H1 (cell line): ENCODE measurements around the gene ADGRG2. TPM values are rescaled to one million over a fixed set of nuclear protein-coding genes. Genes with fewer than 3 reads are reported as not detected.

Source experiments
- CTCF ChIA-PET: fragments of 300-600 bp; sonication (Branson Sonifier 250); formaldehyde crosslinking; loops from one replicate; lab custom pipeline; 2021; ENCODE audit not compliant: partially characterized antibody; lab: Charles Lee
- POLR2A ChIA-PET: fragments of 300-600 bp; sonication (Branson Sonifier 250); formaldehyde crosslinking; loops from one replicate; lab custom pipeline; 2021; ENCODE audit warnings: inconsistent platforms; ENCODE audit not compliant: partially characterized antibody; lab: Charles Lee
- DNase-seq, 2 experiments: peaks; one replicate each; pipeline versions ENCODE4 v3.0.0 to v3.0.0-alpha.2; 2010 to 2022; ENCODE audit warnings: low spot score in 2 of 2, low read depth in 1 of 2, mixed read lengths in 1 of 2
- FAIRE-seq: peaks from 2 replicates; lab custom pipeline; 2011; peaks lifted over from hg19 to GRCh38; lab: Jason Lieb, UNC
- H2AFZ ChIP-seq: 2 replicates; pipeline ENCODE4 v1.8.1; 2012; ENCODE audit warnings: low read length, inconsistent platforms
- H2AK5ac ChIP-seq: 2 replicates; pipeline ENCODE4 v1.6.1; 2013; ENCODE audit warnings: low read depth, low read length
- H2BK120ac ChIP-seq: replicated peaks from 2 replicates; pipeline ENCODE3; 2013; ENCODE audit warnings: low read depth, low read length, inconsistent platforms
- H2BK12ac ChIP-seq: 2 replicates; pipeline ENCODE4 v1.6.1; 2013; ENCODE audit warnings: low read depth, low read length
- H2BK15ac ChIP-seq: 2 replicates; pipeline ENCODE4 v1.6.1; 2013; ENCODE audit warnings: low read length
- H2BK20ac ChIP-seq: 2 replicates; pipeline ENCODE4 v1.6.1; 2013; ENCODE audit warnings: low read length
- H2BK5ac ChIP-seq: 2 replicates; pipeline ENCODE4 v1.6.1; 2013; ENCODE audit warnings: low read depth, low read length
- H3K14ac ChIP-seq: 2 replicates; pipeline ENCODE4 v1.6.1; 2013; ENCODE audit warnings: inconsistent platforms; ENCODE audit not compliant: insufficient read length
- H3K18ac ChIP-seq: 2 replicates; pipeline ENCODE4 v1.6.1; 2013; ENCODE audit warnings: low read length; ENCODE audit errors: extremely low read depth
- H3K23ac ChIP-seq: 2 replicates; pipeline ENCODE4 v1.6.1; 2013; ENCODE audit warnings: inconsistent platforms; ENCODE audit not compliant: insufficient read length
- H3K23me2 ChIP-seq: 2 replicates; pipeline ENCODE4 v1.6.1; 2013; ENCODE audit warnings: low read depth, low read length
- H3K27ac ChIP-seq: 2 replicates; pipeline ENCODE4 v1.6.1; 2011; ENCODE audit warnings: low read depth, low read length, inconsistent platforms
- H3K27me3 ChIP-seq, 4 experiments: replicated peaks in 1 of 4; 1 replicate in 1 of 4; 2 replicates in 3 of 4; pipeline versions ENCODE4 v1.6.1 to v1.8.1; 2011 to 2013; ENCODE audit warnings: low read length in 3 of 4, mild to moderate bottlenecking in 3 of 4, inconsistent platforms in 2 of 4, mixed read lengths in 2 of 4, moderate library complexity in 1 of 4; ENCODE audit not compliant: control insufficient read depth in 3 of 4, insufficient read depth in 3 of 4; ENCODE audit errors: extremely low read depth in 1 of 4
- H3K36me3 ChIP-seq, 4 experiments: 2 replicates each; pipeline versions ENCODE4 v1.6.1 to v1.8.1; 2011 to 2013; ENCODE audit warnings: mild to moderate bottlenecking in 4 of 4, low read length in 3 of 4, moderate library complexity in 2 of 4, control low read depth in 1 of 4, inconsistent platforms in 1 of 4; ENCODE audit not compliant: insufficient read depth in 4 of 4, control insufficient read depth in 2 of 4
- H3K4ac ChIP-seq: replicated peaks from 2 replicates; pipeline ENCODE3; 2013; ENCODE audit warnings: low read length, low read depth, mixed read lengths, inconsistent platforms; ENCODE audit not compliant: insufficient read length
- H3K4me1 ChIP-seq, 4 experiments: replicated peaks in 1 of 4; 1 replicate in 1 of 4; 2 replicates in 3 of 4; pipeline versions ENCODE4 v1.6.1 to v1.8.1; 2011 to 2013; ENCODE audit warnings: low read length in 3 of 4, inconsistent platforms in 2 of 4, mixed read lengths in 1 of 4; ENCODE audit not compliant: insufficient read depth in 4 of 4, control insufficient read depth in 3 of 4
- H3K4me2 ChIP-seq, 2 experiments: 2 replicates each; pipeline versions ENCODE4 v1.6.1 to v1.8.1; 2011 to 2013; ENCODE audit warnings: low read depth in 2 of 2, low read length in 2 of 2, control low read depth in 1 of 2, inconsistent platforms in 1 of 2, mild to moderate bottlenecking in 1 of 2; ENCODE audit not compliant: insufficient read depth in 1 of 2
- H3K4me3 ChIP-seq, 4 experiments: fragments of 200-600, 300-600 bp in 1 of 4; sonication (generic), shearing (Covaris generic), sonication (Bioruptor Twin) in 1 of 4; 2 replicates each; pipeline versions ENCODE4 v1.5.1 to v1.8.1; 2011 to 2016; ENCODE audit warnings: low read length in 4 of 4, low read depth in 3 of 4, control low read depth in 2 of 4, inconsistent platforms in 2 of 4, mild to moderate bottlenecking in 2 of 4, mixed read lengths in 1 of 4, moderate library complexity in 1 of 4; ENCODE audit not compliant: insufficient read depth in 2 of 4; ENCODE audit errors: extremely low read depth in 1 of 4
- H3K56ac ChIP-seq: replicated peaks from 2 replicates; pipeline ENCODE3; 2013; ENCODE audit warnings: low read depth, mild to moderate bottlenecking, mixed read lengths, low read length, inconsistent platforms; ENCODE audit not compliant: insufficient read length
- H3K79me1 ChIP-seq: 2 replicates; pipeline ENCODE4 v1.6.1; 2013; ENCODE audit warnings: low read depth, low read length, control low read depth
- H3K79me2 ChIP-seq, 2 experiments: 2 replicates each; pipeline versions ENCODE4 v1.6.1 to v1.8.1; 2012 to 2013; ENCODE audit warnings: low read length in 2 of 2, mild to moderate bottlenecking in 2 of 2, inconsistent platforms in 1 of 2; ENCODE audit not compliant: insufficient read depth in 2 of 2, control insufficient read depth in 1 of 2
- H3K9ac ChIP-seq, 4 experiments: replicated peaks in 1 of 4; 1 replicate in 1 of 4; 2 replicates in 3 of 4; pipeline versions ENCODE4 v1.6.1 to v1.8.1; 2011 to 2013; ENCODE audit warnings: low read depth in 3 of 4, low read length in 3 of 4, control low read depth in 2 of 4, mild to moderate bottlenecking in 2 of 4, moderate library complexity in 2 of 4, inconsistent platforms in 1 of 4; ENCODE audit errors: extremely low read depth in 1 of 4
- H3K9me3 ChIP-seq, 2 experiments: 2 replicates each; pipeline versions ENCODE4 v1.6.1 to v1.8.1; 2012 to 2013; ENCODE audit warnings: mild to moderate bottlenecking in 2 of 2, moderate library complexity in 2 of 2, control low read depth in 1 of 2, inconsistent platforms in 1 of 2, low read depth in 1 of 2, low read length in 1 of 2, mixed read lengths in 1 of 2; ENCODE audit not compliant: insufficient read depth in 2 of 2
- H4K20me1 ChIP-seq, 2 experiments: replicated peaks in 1 of 2; 2 replicates each; pipeline versions ENCODE3 to v1.8.1; 2011 to 2013; ENCODE audit warnings: inconsistent platforms in 2 of 2, low read length in 2 of 2, mild to moderate bottlenecking in 1 of 2; ENCODE audit not compliant: insufficient read depth in 2 of 2, control insufficient read depth in 1 of 2
- H4K5ac ChIP-seq: 2 replicates; pipeline ENCODE4 v1.6.1; 2013; ENCODE audit warnings: low read length, low read depth, mixed read lengths, inconsistent platforms; ENCODE audit not compliant: insufficient read length
- H4K8ac ChIP-seq: 2 replicates; pipeline ENCODE4 v1.8.0; 2013; ENCODE audit warnings: mild to moderate bottlenecking, moderate library complexity, low read length, inconsistent platforms; ENCODE audit not compliant: insufficient read depth; ENCODE audit errors: extremely low read depth
- H4K91ac ChIP-seq: replicated peaks from 2 replicates; pipeline ENCODE3; 2013; ENCODE audit warnings: low read length, mixed read lengths, inconsistent platforms; ENCODE audit not compliant: insufficient read length
- BCL11A ChIP-seq, 2 experiments: IDR thresholded peaks; one replicate each; pipeline ENCODE4 v1.6.1; 2011; ENCODE audit warnings: low read depth in 2 of 2, low read length in 2 of 2, mild to moderate bottlenecking in 2 of 2
- FOSL1 ChIP-seq: IDR thresholded peaks from 2 replicates; pipeline ENCODE4 v1.6.1; 2011; ENCODE audit warnings: mild to moderate bottlenecking, low read depth, low read length, moderate library complexity; ENCODE audit not compliant: insufficient read depth
- HDAC2 ChIP-seq, 2 experiments: fragments of 300-600 bp in 1 of 2; sonication (generic) in 1 of 2; IDR thresholded peaks; 2 replicates each; pipeline ENCODE4 v1.6.1; 2011 to 2012; ENCODE audit warnings: low read depth in 2 of 2, low read length in 2 of 2, mild to moderate bottlenecking in 2 of 2, moderate library complexity in 2 of 2, borderline replicate concordance in 1 of 2, inconsistent platforms in 1 of 2
- POLR2AphosphoS5 ChIP-seq: IDR thresholded peaks from 2 replicates; pipeline ENCODE4 v1.6.1; 2011; ENCODE audit warnings: low read depth, low read length
- SIRT6 ChIP-seq: IDR thresholded peaks from one replicate; pipeline ENCODE4 v1.7.1; 2012; ENCODE audit warnings: low read length, inconsistent platforms
- SP2 ChIP-seq: IDR thresholded peaks from 2 replicates; pipeline ENCODE4 v1.6.1; 2012; ENCODE audit warnings: mild to moderate bottlenecking, low read length, inconsistent platforms
- TBP ChIP-seq: IDR thresholded peaks from 2 replicates; pipeline ENCODE4 v1.6.1; 2011; ENCODE audit warnings: low read depth, low read length, improper control_type of control experiment
- TEAD4 ChIP-seq: IDR thresholded peaks from 2 replicates; pipeline ENCODE4 v1.6.1; 2012; ENCODE audit warnings: low read depth, low read length, inconsistent platforms, mixed read lengths
- YY1 ChIP-seq: IDR thresholded peaks from 2 replicates; pipeline ENCODE4 v1.6.1; 2011; ENCODE audit warnings: low read depth, mild to moderate bottlenecking, low read length
- WGBS, 2 experiments: shearing (Covaris generic) in 1 of 2; methylation state at CpG; one replicate each; pipeline versions ENCODE4 v1.1.6 to v1.1.7; 2013 to 2015; ENCODE audit warnings: low lambda C conversion rate in 2 of 2, mixed read lengths in 2 of 2, inconsistent platforms in 1 of 2, low coverage in 1 of 2, missing lambda C conversion rate in 1 of 2; ENCODE audit not compliant: insufficient replicate concordance in 2 of 2, insufficient coverage in 1 of 2, insufficient read length in 1 of 2; ENCODE audit errors: extremely low coverage in 1 of 2, missing lambda C conversion rate in 1 of 2; 5-methylcytosine and 5-hydroxymethylcytosine counted together
- polyA plus RNA-seq, 7 experiments: library from polyadenylated mRNA; depleted of rRNA in 3 of 7; stranded (reverse) in 5 of 7; unstranded in 2 of 7; fragments of >200 nt in 5 of 7; fragments of 200-250 nt in 2 of 7; gene quantifications; 1 replicate in 5 of 7; 2 replicates in 1 of 7; 4 replicates in 1 of 7; pipeline versions ENCODE4 v1.2.1 to v1.2.3, GENCODE V29; 2011 to 2013; ENCODE audit warnings: missing spikeins in 2 of 7, mixed read lengths in 2 of 7
- total RNA-seq: library from RNA; stranded (reverse); fragmentation: NEBNext Ultra II Directional; extraction: Animal tissue kit (Norgen Biotek cat#: 25700); gene quantifications from 2 replicates; pipeline ENCODE4 v1.2.1, GENCODE V29; 2021

The ADGRG2 gene
- total and polyA plus RNA-seq, 2 of the 8 experiments (the other 6 are each of a cell fraction or from before 2014, with no cell fraction given): 8.9 to 13.3 TPM

GRCh38 chrX:19028560-19028959, 93.7 kb downstream of the ADGRG2 start:
- Histone ChIP-seq H2BK15ac (no peak overlapping the region), H3K4me2 (no peak overlapping the region), H4K5ac (no peak overlapping the region), H3K79me1 (no peaks in the 10 kb centered on the region), H2BK120ac (no peak overlapping the region), H3K27me3 (no peaks in the 10 kb centered on the region), H4K8ac (no peak overlapping the region), H2BK20ac (no peak overlapping the region), H2AFZ (no peak overlapping the region), H2BK12ac (no peak overlapping the region), H3K18ac (no peak overlapping the region), H3K23ac (no peak overlapping the region), H3K23me2 (no peaks in the 10 kb centered on the region), H4K20me1 (no peaks in the 10 kb centered on the region), H2BK5ac (no peak overlapping the region), H3K4ac (no peak overlapping the region), H3K14ac (no peak overlapping the region), H3K79me2 (no peaks in the 10 kb centered on the region), H4K91ac (no peak overlapping the region), H3K36me3 (no peaks in the 10 kb centered on the region), H3K56ac (no peak overlapping the region), H3K9ac (no peak overlapping the region), H3K27ac (no peak overlapping the region), H2AK5ac (no peak overlapping the region), H3K4me3 (no peak overlapping the region), H3K4me1 (no peaks in the 10 kb centered on the region), H3K9me3 (no peaks in the 10 kb centered on the region)
- FAIRE-seq (no peak), DNase-seq (no peak)
- CTCF ChIA-PET: interaction anchor here (1.4 kb wide), 1 partner anchor 10 kb away, joined by 4 read pairs; no protein-coding TSS in a partner anchor
- 96% methylated on average over 6 of the region's 6 CpGs; no CpG with 5 or more reads in 1 of the 2 experiments for WGBS, 2 experiments
- POLR2A ChIA-PET: no interaction called here
- no peak for TF ChIP-seq SP2
- no peak for TF ChIP-seq TBP
- TF ChIP-seq YY1: no peak
- TF ChIP-seq TEAD4: no peak
- TF ChIP-seq HDAC2 (IDR thresholded peaks at IDR 0.05; ENCODE audit: borderline replicate concordance in 1 of 2, low read depth in 2 of 2, low read length in 2 of 2): no peak
- TF ChIP-seq BCL11A (IDR thresholded peaks at IDR 0.05; ENCODE audit: low read depth in 2 of 2, low read length in 2 of 2): no peak
- TF ChIP-seq FOSL1: no peak
- no peak for TF ChIP-seq SIRT6
- TF ChIP-seq POLR2AphosphoS5: no peak
